ENCODE measurements around the gene CXCL11. TPM values are rescaled to one million over a fixed set of nuclear protein-coding genes. Genes with fewer than 3 reads are reported as not detected.

The CXCL11 gene
- total RNA-seq, 1 donor from 2014 or later, result 0.62 TPM

- no peak overlapping the region for H3K27ac ChIP-seq
- H3K27me3 ChIP-seq (ENCODE audit: low read depth), result no peaks in the 10 kb centered on the region
- no peaks in the 10 kb centered on the region for H3K36me3 ChIP-seq
- no peak overlapping the region for H3K4me3 ChIP-seq
- no peak for TF ChIP-seq CTCF (IDR thresholded peaks at IDR 0.05)
- intact Hi-C loops (cut with DNase I), result loop anchor here (10.0 kb wide), 1 partner anchor 67 kb away; the partner anchor contains the start of gene SDAD1
- no peak for DNase-seq
- no peaks in the 10 kb centered on the region for H3K9me3 ChIP-seq
- no peak for ATAC-seq
- H3K4me1 ChIP-seq, result no peaks in the 10 kb centered on the region
Measured at GRCh38 chr4:76061421-76061820, 25.6 kb upstream of the CXCL11 start.

DNA sequence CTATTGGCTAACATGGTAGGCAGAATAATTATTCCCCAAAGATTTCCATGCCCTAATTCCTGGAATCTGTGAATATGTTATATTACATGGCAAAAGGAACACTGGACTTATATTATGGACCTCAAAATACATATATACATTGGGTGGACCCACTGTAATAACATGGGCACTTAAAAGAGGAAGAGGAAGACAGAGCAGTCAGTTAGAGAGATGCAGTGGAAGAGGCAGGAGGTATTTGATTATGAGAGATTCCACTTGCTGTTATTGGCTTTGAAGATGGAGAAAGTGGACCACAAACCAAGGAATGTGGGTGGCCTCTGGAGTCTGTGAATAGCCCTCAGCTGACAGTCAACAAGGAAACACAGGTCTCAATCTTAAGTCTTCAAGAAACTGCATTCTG lies 24.6 kb upstream of the CXCL11 start:
- ATAC-seq (peak in 1 of 2 donors; percentile 46), DNase-seq (no peak)
- H3K9me3 ChIP-seq, result no peaks in the 10 kb centered on the region
- TF ChIP-seq CTCF (IDR thresholded peaks at IDR 0.05), result no peak
- H3K27ac ChIP-seq, result no peak overlapping the region
- H3K27me3 ChIP-seq (ENCODE audit: low read depth), result no peaks in the 10 kb centered on the region
- intact Hi-C loops (cut with DNase I), result loop anchor here (10.0 kb wide), 1 partner anchor 66 kb away; the partner anchor contains the start of gene SDAD1
- H3K4me3 ChIP-seq, result no peak overlapping the region
- no peaks in the 10 kb centered on the region for H3K36me3 ChIP-seq
- H3K4me1 ChIP-seq, result no peaks in the 10 kb centered on the region

- H3K27ac ChIP-seq, result no peak overlapping the region
- no peaks in the 10 kb centered on the region for H3K4me1 ChIP-seq
- no peaks in the 10 kb centered on the region for H3K9me3 ChIP-seq
- ATAC-seq, result peak; percentile 35 to 65
- no peak overlapping the region for H3K4me3 ChIP-seq
- no peak for DNase-seq
- no peaks in the 10 kb centered on the region for H3K36me3 ChIP-seq
- intact Hi-C loops (cut with DNase I), result loop anchor here (10.0 kb wide), 1 partner anchor 65 kb away; the partner anchor contains the start of gene SDAD1
- no peak for TF ChIP-seq CTCF (IDR thresholded peaks at IDR 0.05)
- H3K27me3 ChIP-seq (ENCODE audit: low read depth), result no peaks in the 10 kb centered on the region
Measured at GRCh38 chr4:76059750-76060149, 23.9 kb upstream of the CXCL11 start.

DNA sequence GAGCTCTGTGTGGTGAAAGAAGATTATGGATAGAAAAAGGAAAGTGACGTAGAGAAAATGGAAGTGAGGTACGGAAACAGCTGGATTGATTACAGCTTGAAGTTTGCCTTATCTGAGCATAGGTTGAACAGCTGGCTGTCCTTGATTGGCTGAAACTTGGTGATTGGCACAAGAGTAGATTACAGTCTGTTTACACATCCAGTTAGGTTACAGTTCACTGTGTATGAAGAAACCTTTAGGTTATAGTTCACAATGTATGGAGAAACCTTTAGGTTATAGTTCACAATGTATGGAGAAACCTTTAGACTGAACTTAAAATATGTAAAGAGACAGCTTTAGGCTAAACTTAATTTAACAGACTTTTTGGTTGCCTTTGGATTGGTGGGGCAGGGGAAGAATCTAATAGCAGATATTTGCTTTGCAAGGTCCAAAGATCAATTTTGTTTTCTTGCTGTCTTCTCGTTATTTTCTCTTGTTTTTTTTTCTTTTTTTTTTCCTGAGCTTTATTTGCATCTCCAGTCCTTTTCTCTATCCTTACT lies 23.1 kb upstream of the CXCL11 start:
- no peak for TF ChIP-seq CTCF (IDR thresholded peaks at IDR 0.05)
- H3K9me3 ChIP-seq, result no peaks in the 10 kb centered on the region
- no peak overlapping the region for H3K4me3 ChIP-seq
- no peaks in the 10 kb centered on the region for H3K4me1 ChIP-seq
- peak in 1 of 2 donors; percentile 35 for ATAC-seq
- H3K27ac ChIP-seq, result no peak overlapping the region
- no peaks in the 10 kb centered on the region for H3K36me3 ChIP-seq
- no peaks in the 10 kb centered on the region for H3K27me3 ChIP-seq (ENCODE audit: low read depth)
- intact Hi-C loops (cut with DNase I), result no loop called here
- no peak for DNase-seq

DNA sequence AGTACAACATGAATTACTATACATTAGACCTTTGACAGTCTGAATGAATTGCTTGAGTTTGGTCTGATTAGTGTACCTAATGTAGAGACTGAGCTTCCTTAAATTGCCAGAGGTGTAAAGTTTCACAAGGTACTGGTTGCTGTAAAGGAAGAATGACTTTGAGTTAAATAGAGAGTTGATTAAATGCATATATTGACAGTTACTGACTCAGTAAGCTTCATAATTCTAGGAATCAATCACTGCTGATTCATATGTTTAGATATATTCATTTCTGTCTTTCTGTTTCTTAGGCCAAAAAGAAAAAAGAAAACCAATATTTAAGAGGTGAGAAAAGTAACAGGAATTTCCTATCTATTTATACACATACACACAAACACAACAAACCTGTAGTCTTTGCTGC lies 22.4 kb upstream of the CXCL11 start:
- no peak for ATAC-seq
- H3K4me3 ChIP-seq, result no peak overlapping the region
- H3K4me1 ChIP-seq, result no peaks in the 10 kb centered on the region
- H3K36me3 ChIP-seq, result no peaks in the 10 kb centered on the region
- intact Hi-C loops (cut with DNase I), result no loop called here
- no peak for TF ChIP-seq CTCF (IDR thresholded peaks at IDR 0.05)
- H3K9me3 ChIP-seq, result no peaks in the 10 kb centered on the region
- no peak for DNase-seq
- H3K27ac ChIP-seq, result no peak overlapping the region
- H3K27me3 ChIP-seq (ENCODE audit: low read depth), result no peaks in the 10 kb centered on the region
